ENCODE measurements around the gene TEKT1.

The TEKT1 gene

GRCh38 chr17:6812295-6812694 lies 19.2 kb downstream of the TEKT1 start:
- TF ChIP-seq ARNT (IDR thresholded peaks at IDR 0.05) (no peak), SP1 (IDR thresholded peaks at IDR 0.05) (no peak), TARDBP (IDR thresholded peaks at IDR 0.05) (no peak), NFRKB (IDR thresholded peaks at IDR 0.05) (no peak), FOXA1 (IDR thresholded peaks at IDR 0.05) (no peak), FOXM1 (IDR thresholded peaks at IDR 0.05; ENCODE audit: borderline replicate concordance) (no peak), LEF1 (IDR thresholded peaks at IDR 0.05; ENCODE audit: borderline replicate concordance) (no peak), HDGF (IDR thresholded peaks at IDR 0.05; ENCODE audit: borderline replicate concordance) (no peak), ZNF384 (IDR thresholded peaks at IDR 0.05) (no peak), BHLHE40 (IDR thresholded peaks at IDR 0.05; ENCODE audit: borderline replicate concordance) (no peak), PKNOX1 (IDR thresholded peaks at IDR 0.05) (no peak), CTBP1 (IDR thresholded peaks at IDR 0.05; ENCODE audit: borderline replicate concordance) (no peak), L3MBTL2 (conservative IDR thresholded peaks at IDR 0.05) (no peak), ELF4 (IDR thresholded peaks at IDR 0.05) (no peak), SUZ12 (IDR thresholded peaks at IDR 0.05) (no peak)
- no peak for DNase-seq (ENCODE audit: extremely low spot score)
- CTCF ChIA-PET, result no interaction called here
- POLR2A ChIA-PET, result no interaction called here

DNA sequence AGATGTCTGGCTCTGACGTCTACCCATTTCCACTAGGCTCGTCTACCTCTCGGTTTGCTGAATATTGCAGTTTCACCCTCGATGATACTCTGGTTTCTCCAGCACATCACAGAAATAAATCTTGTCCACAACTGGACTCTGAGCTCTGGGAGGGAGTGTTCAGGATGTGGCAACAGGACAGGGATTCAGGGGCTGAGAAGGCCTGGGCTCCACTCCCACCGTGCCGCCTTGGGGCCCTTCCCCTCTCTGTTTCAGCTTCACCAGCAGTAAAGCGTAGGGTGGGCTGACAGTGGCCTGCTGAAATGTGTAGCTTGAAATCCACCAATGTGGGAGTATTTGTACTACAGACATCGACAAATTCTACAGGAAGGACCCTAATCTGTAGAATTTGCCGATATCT lies 20.0 kb downstream of the TEKT1 start:
- POLR2A ChIA-PET, result no interaction called here
- TF ChIP-seq NFRKB (IDR thresholded peaks at IDR 0.05) (no peak), HDGF (IDR thresholded peaks at IDR 0.05; ENCODE audit: borderline replicate concordance) (no peak), FOXA1 (IDR thresholded peaks at IDR 0.05) (no peak), CTBP1 (IDR thresholded peaks at IDR 0.05; ENCODE audit: borderline replicate concordance) (no peak), FOXK2 (IDR thresholded peaks at IDR 0.05) (no peak), ELF4 (IDR thresholded peaks at IDR 0.05) (no peak), ZNF384 (IDR thresholded peaks at IDR 0.05) (no peak), SUZ12 (IDR thresholded peaks at IDR 0.05) (no peak), FOXM1 (IDR thresholded peaks at IDR 0.05; ENCODE audit: borderline replicate concordance) (no peak), L3MBTL2 (conservative IDR thresholded peaks at IDR 0.05) (no peak), TARDBP (IDR thresholded peaks at IDR 0.05) (no peak), SP1 (IDR thresholded peaks at IDR 0.05) (no peak), LEF1 (IDR thresholded peaks at IDR 0.05; ENCODE audit: borderline replicate concordance) (no peak), BHLHE40 (IDR thresholded peaks at IDR 0.05; ENCODE audit: borderline replicate concordance) (no peak), PKNOX1 (IDR thresholded peaks at IDR 0.05) (no peak)
- CTCF ChIA-PET, result no interaction called here
- DNase-seq (ENCODE audit: extremely low spot score), result no peak

GRCh38 chr17:6800422-6801027 lies 31.0 kb downstream of the TEKT1 start:
- no peak for DNase-seq (ENCODE audit: extremely low spot score)
- POLR2A ChIA-PET, result no interaction called here
- TF ChIP-seq FOXM1 (IDR thresholded peaks at IDR 0.05; ENCODE audit: borderline replicate concordance) (no peak), HDGF (IDR thresholded peaks at IDR 0.05; ENCODE audit: borderline replicate concordance) (no peak), FOXA1 (IDR thresholded peaks at IDR 0.05) (no peak)
- CTCF ChIA-PET, result interaction anchor here (1.3 kb wide), 1 partner anchor 43 kb away, joined by 4 read pairs; no protein-coding TSS in a partner anchor

- ChIA-PET POLR2A (no interaction called here), CTCF (interaction anchor here (1.3 kb wide), 1 partner anchor 44 kb away, joined by 4 read pairs; no protein-coding TSS in a partner anchor)
- DNase-seq (ENCODE audit: extremely low spot score), result no peak
- TF ChIP-seq FOXM1 (IDR thresholded peaks at IDR 0.05; ENCODE audit: borderline replicate concordance) (no peak), FOXK2 (IDR thresholded peaks at IDR 0.05) (no peak)
These were observed 31.8 kb downstream of the TEKT1 start for GRCh38 chr17:6799738-6800137.

GRCh38 chr17:6797718-6798351 lies 33.7 kb downstream of the TEKT1 start:
- ChIA-PET POLR2A (no interaction called here), CTCF (no interaction called here)
- DNase-seq (ENCODE audit: extremely low spot score), result no peak
- TF ChIP-seq ELF4 (IDR thresholded peaks at IDR 0.05), result no peak
- no peak for TF ChIP-seq FOXM1 (IDR thresholded peaks at IDR 0.05; ENCODE audit: borderline replicate concordance)
- TF ChIP-seq HDGF (IDR thresholded peaks at IDR 0.05; ENCODE audit: borderline replicate concordance), result no peak
- TF ChIP-seq FOXK2 (IDR thresholded peaks at IDR 0.05), result no peak
- no peak for TF ChIP-seq PKNOX1 (IDR thresholded peaks at IDR 0.05)
- TF ChIP-seq L3MBTL2 (conservative IDR thresholded peaks at IDR 0.05), result no peak
- no peak for TF ChIP-seq FOXA1 (IDR thresholded peaks at IDR 0.05)
- TF ChIP-seq NFRKB (IDR thresholded peaks at IDR 0.05), result no peak
- no peak for TF ChIP-seq CTBP1 (IDR thresholded peaks at IDR 0.05; ENCODE audit: borderline replicate concordance)
- no peak for TF ChIP-seq BHLHE40 (IDR thresholded peaks at IDR 0.05; ENCODE audit: borderline replicate concordance)
- TF ChIP-seq LEF1 (IDR thresholded peaks at IDR 0.05; ENCODE audit: borderline replicate concordance), result no peak
- TF ChIP-seq SP1 (IDR thresholded peaks at IDR 0.05), result no peak
- no peak for TF ChIP-seq ZNF384 (IDR thresholded peaks at IDR 0.05)
- TF ChIP-seq ARNT (IDR thresholded peaks at IDR 0.05), result no peak
- no peak for TF ChIP-seq TARDBP (IDR thresholded peaks at IDR 0.05)
- no peak for TF ChIP-seq SUZ12 (IDR thresholded peaks at IDR 0.05)

DNA sequence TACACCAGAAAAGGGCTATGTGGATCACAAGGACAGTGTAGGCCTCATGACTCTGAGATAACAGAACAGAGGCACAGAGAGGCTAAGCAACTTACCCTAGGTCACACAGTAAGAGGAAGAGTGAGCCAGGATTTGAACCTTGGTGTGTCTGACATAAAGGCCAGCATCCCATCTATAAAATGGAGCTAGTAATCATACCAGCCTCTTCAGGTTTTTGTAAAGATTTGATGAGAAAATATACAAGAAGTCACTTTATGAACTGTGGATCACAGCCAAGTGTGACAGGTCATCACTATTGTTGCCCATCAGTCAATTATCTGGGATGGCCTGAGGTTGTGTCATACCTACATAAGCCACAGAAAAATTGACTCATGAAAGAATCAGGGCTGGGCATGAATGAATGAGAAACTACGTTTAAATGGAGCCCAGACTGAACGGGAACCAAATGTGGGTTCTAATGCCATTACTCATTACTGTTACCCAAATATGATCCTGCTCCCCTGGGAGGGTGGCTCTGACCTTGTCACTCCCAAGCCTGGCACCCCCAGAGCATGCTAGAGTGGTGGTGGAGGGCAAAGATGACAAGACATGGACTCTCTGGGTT lies 34.5 kb downstream of the TEKT1 start:
- no peak for TF ChIP-seq FOXA1 (IDR thresholded peaks at IDR 0.05)
- TF ChIP-seq SUZ12 (IDR thresholded peaks at IDR 0.05), result no peak
- TF ChIP-seq ARNT (IDR thresholded peaks at IDR 0.05), result no peak
- no peak for TF ChIP-seq FOXK2 (IDR thresholded peaks at IDR 0.05)
- TF ChIP-seq NFRKB (IDR thresholded peaks at IDR 0.05), result no peak
- TF ChIP-seq HDGF (IDR thresholded peaks at IDR 0.05; ENCODE audit: borderline replicate concordance), result no peak
- TF ChIP-seq ZNF384 (IDR thresholded peaks at IDR 0.05), result no peak
- no peak for TF ChIP-seq ELF4 (IDR thresholded peaks at IDR 0.05)
- TF ChIP-seq TARDBP (IDR thresholded peaks at IDR 0.05), result no peak
- TF ChIP-seq BHLHE40 (IDR thresholded peaks at IDR 0.05; ENCODE audit: borderline replicate concordance), result no peak
- TF ChIP-seq CTBP1 (IDR thresholded peaks at IDR 0.05; ENCODE audit: borderline replicate concordance), result no peak
- CTCF ChIA-PET, result no interaction called here
- DNase-seq (ENCODE audit: extremely low spot score), result no peak
- POLR2A ChIA-PET, result no interaction called here

Measured in HEK293T (cell line).